ENCODE measurements around the gene DST. TPM values are rescaled to one million over a fixed set of nuclear protein-coding genes. Genes with fewer than 3 reads are reported as not detected.

Gene DST
- total RNA-seq, 1 experiment from 2014 or later: 241 TPM

DNA sequence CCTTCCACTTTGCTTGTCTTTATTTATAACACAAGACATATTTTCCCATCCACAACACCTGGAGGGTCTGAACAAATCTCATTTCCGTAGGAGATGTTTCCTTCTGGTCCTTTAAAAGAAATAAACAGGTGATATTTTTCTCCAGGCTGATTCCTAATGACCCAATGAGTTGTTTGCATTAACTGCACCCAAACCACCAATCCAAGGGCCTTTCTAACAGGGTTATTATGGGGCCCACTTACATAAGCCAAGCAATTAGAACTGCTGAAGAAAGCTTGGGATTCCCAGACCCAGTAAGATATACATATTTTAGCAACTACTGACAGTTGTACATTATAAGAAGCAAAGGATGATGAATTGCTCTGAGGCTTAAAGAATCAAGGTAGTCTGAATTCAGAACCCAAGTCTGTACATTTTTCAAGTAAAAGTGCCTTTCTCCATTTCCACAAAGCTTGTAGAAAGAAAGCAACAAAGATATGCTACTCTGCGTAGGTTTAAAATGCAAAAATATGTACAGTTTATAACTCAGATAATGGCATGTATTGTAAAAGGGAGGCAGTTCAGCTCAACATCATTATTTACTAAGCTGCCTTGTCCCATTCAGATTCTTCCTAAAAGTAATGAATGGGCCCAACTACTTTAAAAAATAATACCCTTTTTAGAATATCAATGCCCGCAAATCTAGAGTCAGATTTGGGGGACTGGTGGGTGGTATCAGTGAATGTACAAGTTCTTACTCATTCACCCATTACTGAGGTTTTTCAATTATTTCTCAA is 120.0 kb downstream of the DST start:
- peaks cover 67% of the 10 kb centered on the region for H3K4me1 ChIP-seq (ENCODE audit: low read length)
- H3K79me2 ChIP-seq (ENCODE audit: low read length): peaks cover 61% of the 10 kb centered on the region
- peak overlapping the region; percentile 54 for H3K4me2 ChIP-seq (ENCODE audit: low read depth, low read length, poor library complexity, severe bottlenecking)
- peak overlapping the region; percentile 22; the same call in 1 of the 2 replicates for H3K27ac ChIP-seq (ENCODE audit: low read length)
- H3K9ac ChIP-seq (ENCODE audit: low read length): no peak overlapping the region
- no peaks in the 10 kb centered on the region for H3K27me3 ChIP-seq (ENCODE audit: low read length)
- H3K9me2 ChIP-seq (replicated peaks; ENCODE audit: insufficient read depth, low read length): no peaks in the 10 kb centered on the region
- H4K20me1 ChIP-seq (ENCODE audit: insufficient read depth, low read depth, low read length): no peaks in the 10 kb centered on the region
- H2AFZ ChIP-seq (ENCODE audit: low read length): no peak overlapping the region
- H3K4me3 ChIP-seq (ENCODE audit: low read length): no peak overlapping the region
- DNase-seq: no peak
- peaks cover 80% of the 10 kb centered on the region for H3K36me3 ChIP-seq (ENCODE audit: insufficient read depth, low read length)
- no peaks in the 10 kb centered on the region for H3K9me3 ChIP-seq (ENCODE audit: low read length)

DNA sequence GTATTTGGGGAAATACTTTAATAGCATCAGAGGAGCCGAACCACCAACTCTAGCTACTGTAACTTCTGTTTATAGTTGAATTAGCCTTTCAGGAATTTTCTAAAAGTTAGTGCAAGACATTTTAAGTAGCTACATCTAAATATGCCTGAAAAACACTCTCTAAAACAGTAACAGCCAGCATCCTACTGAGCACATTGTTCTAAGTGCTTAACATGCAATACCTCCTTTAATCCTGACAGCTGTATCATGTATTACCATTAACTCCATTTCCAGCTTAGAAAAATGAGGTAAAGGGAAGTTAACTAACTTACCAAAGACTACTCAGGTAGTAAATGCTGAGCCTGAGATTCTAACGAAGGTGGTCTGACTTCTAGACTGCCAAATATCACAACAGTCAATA is 120.7 kb downstream of the DST start:
- Histone ChIP-seq H4K20me1 (ENCODE audit: insufficient read depth, low read depth, low read length) (no peaks in the 10 kb centered on the region), H3K9me2 (replicated peaks; ENCODE audit: insufficient read depth, low read length) (no peaks in the 10 kb centered on the region), H3K36me3 (ENCODE audit: insufficient read depth, low read length) (peaks cover 81% of the 10 kb centered on the region), H3K4me3 (ENCODE audit: low read length) (no peak overlapping the region), H3K4me1 (ENCODE audit: low read length) (peaks cover 67% of the 10 kb centered on the region), H2AFZ (ENCODE audit: low read length) (no peak overlapping the region; the same call in 1 of the 2 replicates), H3K27me3 (ENCODE audit: low read length) (no peaks in the 10 kb centered on the region), H3K9ac (ENCODE audit: low read length) (no peak overlapping the region), H3K79me2 (ENCODE audit: low read length) (peaks cover 68% of the 10 kb centered on the region), H3K4me2 (ENCODE audit: low read depth, low read length, poor library complexity, severe bottlenecking) (no peak overlapping the region), H3K9me3 (ENCODE audit: low read length) (no peaks in the 10 kb centered on the region), H3K27ac (ENCODE audit: low read length) (peak overlapping the region; percentile 22; the same call in 1 of the 2 replicates)
- no peak for DNase-seq

DNA sequence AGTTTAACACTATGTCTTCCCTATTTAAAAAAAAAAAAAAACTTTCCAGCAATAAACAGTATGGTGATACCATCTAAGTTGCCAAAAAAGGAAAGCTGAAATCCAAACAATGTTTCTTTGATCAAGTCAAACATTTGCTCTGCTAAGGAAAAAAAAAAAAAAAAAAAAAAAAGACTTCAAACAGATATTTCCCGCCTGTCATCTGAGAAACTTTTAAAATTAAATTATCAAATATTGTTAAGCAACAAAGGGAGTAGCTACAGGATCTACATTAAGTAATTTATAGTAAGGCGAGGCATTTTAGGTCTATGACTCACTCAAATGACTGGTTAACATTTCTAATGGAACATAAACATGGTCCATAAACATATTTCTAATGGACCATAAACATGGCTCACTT is 121.2 kb downstream of the DST start:
- no peak for DNase-seq
- peaks cover 69% of the 10 kb centered on the region for H3K79me2 ChIP-seq (ENCODE audit: low read length)
- peaks cover 67% of the 10 kb centered on the region for H3K4me1 ChIP-seq (ENCODE audit: low read length)
- H2AFZ ChIP-seq (ENCODE audit: low read length): no peak overlapping the region
- no peak overlapping the region for H3K27ac ChIP-seq (ENCODE audit: low read length)
- no peaks in the 10 kb centered on the region for H3K9me3 ChIP-seq (ENCODE audit: low read length)
- H3K9ac ChIP-seq (ENCODE audit: low read length): no peak overlapping the region
- H4K20me1 ChIP-seq (ENCODE audit: insufficient read depth, low read depth, low read length): no peaks in the 10 kb centered on the region
- no peaks in the 10 kb centered on the region for H3K9me2 ChIP-seq (replicated peaks; ENCODE audit: insufficient read depth, low read length)
- H3K27me3 ChIP-seq (ENCODE audit: low read length): no peaks in the 10 kb centered on the region
- H3K36me3 ChIP-seq (ENCODE audit: insufficient read depth, low read length): peaks cover 81% of the 10 kb centered on the region
- no peak overlapping the region for H3K4me3 ChIP-seq (ENCODE audit: low read length)
- no peak overlapping the region for H3K4me2 ChIP-seq (ENCODE audit: low read depth, low read length, poor library complexity, severe bottlenecking)

DNA sequence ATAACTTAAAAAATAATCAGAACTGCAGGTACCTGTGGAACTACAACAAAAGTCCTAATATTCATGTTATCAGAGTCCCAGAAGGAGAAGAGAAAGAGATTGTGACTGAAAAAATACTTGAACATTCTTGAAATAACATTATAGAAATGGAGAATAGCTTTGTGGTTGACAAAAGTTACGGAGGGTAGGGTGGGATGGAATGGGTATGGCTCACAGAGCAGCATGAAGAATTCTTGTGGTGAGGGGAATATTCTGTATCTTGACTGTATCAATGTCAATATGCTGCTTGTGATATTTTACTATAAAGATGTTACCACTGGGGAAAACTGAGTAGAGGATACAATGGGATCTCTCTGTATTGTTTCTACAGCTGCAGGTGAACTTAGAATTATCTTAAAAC is 122.5 kb downstream of the DST start:
- Histone ChIP-seq H4K20me1 (ENCODE audit: insufficient read depth, low read depth, low read length) (no peaks in the 10 kb centered on the region), H3K9ac (ENCODE audit: low read length) (no peak overlapping the region), H3K36me3 (ENCODE audit: insufficient read depth, low read length) (peaks cover 80% of the 10 kb centered on the region), H3K9me2 (replicated peaks; ENCODE audit: insufficient read depth, low read length) (no peaks in the 10 kb centered on the region), H2AFZ (ENCODE audit: low read length) (no peak overlapping the region), H3K4me2 (ENCODE audit: low read depth, low read length, poor library complexity, severe bottlenecking) (no peak overlapping the region), H3K4me3 (ENCODE audit: low read length) (no peak overlapping the region), H3K79me2 (ENCODE audit: low read length) (peaks cover 70% of the 10 kb centered on the region), H3K27ac (ENCODE audit: low read length) (no peak overlapping the region), H3K4me1 (ENCODE audit: low read length) (peaks cover 65% of the 10 kb centered on the region), H3K9me3 (ENCODE audit: low read length) (no peaks in the 10 kb centered on the region), H3K27me3 (ENCODE audit: low read length) (no peaks in the 10 kb centered on the region)
- no peak for DNase-seq

DNA sequence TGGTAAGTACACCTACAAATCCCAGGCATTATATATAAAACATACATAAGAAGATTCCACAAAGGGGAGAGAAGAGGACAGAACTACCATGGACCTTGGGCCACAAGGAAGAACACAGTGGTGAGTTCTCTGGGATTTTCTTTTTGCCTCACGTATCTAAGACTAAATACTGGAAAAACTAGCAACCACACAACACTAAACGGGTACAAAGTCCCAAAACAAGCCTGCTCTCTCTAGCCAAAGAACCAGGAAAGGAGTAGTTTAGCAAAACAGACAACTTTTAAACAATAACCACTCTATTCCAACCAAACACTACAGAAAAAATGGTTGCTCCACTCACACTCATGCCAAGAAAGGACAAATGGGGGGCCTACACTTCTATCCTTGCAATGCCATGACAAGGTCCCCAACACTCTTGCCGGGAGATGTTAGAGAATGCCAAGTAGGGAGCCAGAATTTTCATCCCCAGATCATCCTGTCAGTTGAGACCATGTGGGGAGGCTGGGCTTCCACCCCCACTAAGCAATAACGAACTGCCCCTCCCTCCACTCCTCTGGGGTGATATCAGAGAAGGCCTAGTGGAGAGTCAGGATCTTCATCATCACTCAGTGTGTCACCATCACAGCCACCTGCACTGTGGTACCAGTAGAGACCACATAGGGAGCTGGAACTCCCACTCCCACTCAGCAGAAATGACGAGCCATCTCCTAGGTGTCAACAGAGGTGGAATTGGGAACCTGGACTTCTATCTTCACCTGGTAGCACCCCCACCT is 123.5 kb downstream of the DST start:
- H3K4me2 ChIP-seq (ENCODE audit: low read depth, low read length, poor library complexity, severe bottlenecking): no peak overlapping the region
- no peak overlapping the region for H3K4me3 ChIP-seq (ENCODE audit: low read length)
- H3K79me2 ChIP-seq (ENCODE audit: low read length): peaks cover 70% of the 10 kb centered on the region
- H3K4me1 ChIP-seq (ENCODE audit: low read length): peaks cover 61% of the 10 kb centered on the region
- H3K9me3 ChIP-seq (ENCODE audit: low read length): no peaks in the 10 kb centered on the region
- no peaks in the 10 kb centered on the region for H4K20me1 ChIP-seq (ENCODE audit: insufficient read depth, low read depth, low read length)
- H3K9me2 ChIP-seq (replicated peaks; ENCODE audit: insufficient read depth, low read length): no peaks in the 10 kb centered on the region
- DNase-seq: no peak
- H3K9ac ChIP-seq (ENCODE audit: low read length): no peak overlapping the region
- peaks cover 90% of the 10 kb centered on the region for H3K36me3 ChIP-seq (ENCODE audit: insufficient read depth, low read length)
- H3K27ac ChIP-seq (ENCODE audit: low read length): no peak overlapping the region
- H2AFZ ChIP-seq (ENCODE audit: low read length): no peak overlapping the region
- no peaks in the 10 kb centered on the region for H3K27me3 ChIP-seq (ENCODE audit: low read length)

DNA sequence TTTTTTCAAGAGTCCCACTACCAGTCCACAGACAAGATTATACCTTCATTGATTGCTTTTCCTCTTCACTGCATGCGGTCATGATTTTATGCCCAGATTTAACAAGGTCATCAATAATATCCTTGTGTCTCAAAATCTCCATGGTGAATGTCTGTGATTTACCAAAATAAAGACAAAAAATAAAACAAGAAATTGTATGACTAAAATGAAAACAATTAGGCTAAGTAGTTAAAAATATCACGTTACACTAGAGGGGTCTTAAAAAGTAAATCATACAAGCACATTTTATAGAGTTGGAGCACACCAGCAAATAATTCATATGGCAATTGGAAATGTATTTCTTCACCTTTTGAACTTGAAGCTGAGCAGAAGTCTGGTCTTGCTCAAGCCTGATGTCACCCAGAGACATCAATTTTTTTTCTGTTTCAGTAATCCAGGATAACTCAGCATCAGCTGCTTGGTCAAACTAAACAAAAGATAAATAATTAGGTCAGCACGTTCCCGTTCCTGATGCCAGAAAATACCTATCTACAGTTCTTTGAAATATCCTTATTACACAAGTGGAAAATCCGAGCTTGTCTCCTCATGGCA is 125.4 kb downstream of the DST start:
- H3K9ac ChIP-seq (ENCODE audit: low read length): no peak overlapping the region
- peaks cover 42% of the 10 kb centered on the region for H3K4me1 ChIP-seq (ENCODE audit: low read length)
- no peak for DNase-seq
- H4K20me1 ChIP-seq (ENCODE audit: insufficient read depth, low read depth, low read length): no peaks in the 10 kb centered on the region
- H3K4me3 ChIP-seq (ENCODE audit: low read length): no peak overlapping the region
- 0 out of 2 replicates have a peak overlapping the region, but pooled peaks have one; percentile 8 for H3K27ac ChIP-seq (ENCODE audit: low read length)
- H3K27me3 ChIP-seq (ENCODE audit: low read length): no peaks in the 10 kb centered on the region
- H3K9me3 ChIP-seq (ENCODE audit: low read length): no peaks in the 10 kb centered on the region
- peaks cover 51% of the 10 kb centered on the region for H3K79me2 ChIP-seq (ENCODE audit: low read length)
- no peak overlapping the region for H3K4me2 ChIP-seq (ENCODE audit: low read depth, low read length, poor library complexity, severe bottlenecking)
- H3K36me3 ChIP-seq (ENCODE audit: insufficient read depth, low read length): peaks cover 77% of the 10 kb centered on the region
- no peaks in the 10 kb centered on the region for H3K9me2 ChIP-seq (replicated peaks; ENCODE audit: insufficient read depth, low read length)
- H2AFZ ChIP-seq (ENCODE audit: low read length): no peak overlapping the region

DNA sequence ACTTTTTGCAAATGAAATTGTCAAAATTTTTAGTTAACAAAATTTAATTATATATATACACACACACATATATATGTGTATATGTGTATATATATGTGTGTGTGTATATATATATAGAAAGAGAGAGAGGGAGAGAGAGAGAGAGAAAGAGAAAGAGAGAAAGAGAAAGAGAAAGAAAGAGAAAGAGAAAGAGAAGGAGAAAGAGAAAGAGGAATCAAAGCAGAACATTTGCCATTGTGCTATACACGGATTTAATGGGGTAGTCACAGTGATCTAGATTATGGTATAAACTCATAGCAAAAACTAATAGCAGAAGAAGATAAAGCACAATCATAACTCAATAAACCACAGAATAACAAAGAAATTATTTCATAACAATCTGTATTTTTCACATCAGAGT is 126.7 kb downstream of the DST start:
- H3K4me3 ChIP-seq (ENCODE audit: low read length): no peak overlapping the region
- H3K4me1 ChIP-seq (ENCODE audit: low read length): peaks cover 34% of the 10 kb centered on the region
- no peak overlapping the region for H3K4me2 ChIP-seq (ENCODE audit: low read depth, low read length, poor library complexity, severe bottlenecking)
- no peak overlapping the region for H3K9ac ChIP-seq (ENCODE audit: low read length)
- H3K9me3 ChIP-seq (ENCODE audit: low read length): no peaks in the 10 kb centered on the region
- no peaks in the 10 kb centered on the region for H3K9me2 ChIP-seq (replicated peaks; ENCODE audit: insufficient read depth, low read length)
- H3K27ac ChIP-seq (ENCODE audit: low read length): no peak overlapping the region
- peaks cover 40% of the 10 kb centered on the region for H3K79me2 ChIP-seq (ENCODE audit: low read length)
- DNase-seq: no peak
- no peaks in the 10 kb centered on the region for H4K20me1 ChIP-seq (ENCODE audit: insufficient read depth, low read depth, low read length)
- no peaks in the 10 kb centered on the region for H3K27me3 ChIP-seq (ENCODE audit: low read length)
- H3K36me3 ChIP-seq (ENCODE audit: insufficient read depth, low read length): peaks cover 72% of the 10 kb centered on the region
- no peak overlapping the region for H2AFZ ChIP-seq (ENCODE audit: low read length)

Data from Karpas-422 (cell line).